ENCODE results near the gene ZNF394. TPM values are rescaled to one million over a fixed set of nuclear protein-coding genes. Genes with fewer than 3 reads are reported as not detected.

ZNF394 gene
- total and polyA plus RNA-seq, 2 of the 4 experiments (the other 2 are of a cell fraction), result 10.9 to 24.7 TPM

DNA sequence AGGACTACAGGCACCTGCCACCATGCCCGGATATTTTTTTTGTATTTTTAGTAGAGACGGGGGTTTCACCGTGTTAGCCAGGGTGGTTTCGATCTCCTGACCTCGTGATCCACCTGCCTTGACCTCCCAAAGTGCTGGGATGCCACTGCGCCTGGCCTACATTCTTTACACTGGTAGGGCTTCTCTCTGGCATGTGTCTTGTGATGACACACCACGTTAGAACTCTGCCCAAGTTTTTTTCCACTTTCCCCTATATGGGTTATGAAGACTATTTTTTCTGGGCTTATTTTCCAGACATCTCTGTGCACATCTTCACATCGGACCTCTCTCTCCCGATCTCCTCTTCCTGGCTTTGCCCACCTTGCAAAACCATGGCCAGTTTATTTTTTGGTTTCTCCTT lies 41.1 kb upstream of the ZNF394 start:
- Histone ChIP-seq H2BK5ac (ENCODE audit: low read depth, low read length, poor library complexity, severe bottlenecking) (no peak overlapping the region), H3K4me2 (ENCODE audit: low read depth, low read length) (no peak overlapping the region), H3K56ac (ENCODE audit: extremely low read depth, insufficient read depth, low read length) (no peak overlapping the region), H2BK20ac (ENCODE audit: low read depth, low read length) (no peak overlapping the region), H2BK15ac (ENCODE audit: low read depth, low read length) (no peak overlapping the region), H2AK5ac (ENCODE audit: low read depth, low read length) (no peak overlapping the region), H3K18ac (ENCODE audit: low read depth, low read length) (no peak overlapping the region), H3K79me1 (ENCODE audit: low read depth in 1 of 2, low read length in 2 of 2) (no peaks in the 10 kb centered on the region; a peak in 1 of 4 replicates), H4K91ac (ENCODE audit: insufficient read depth, low read depth, low read length) (no peak overlapping the region), H3K23ac (ENCODE audit: low read depth, low read length) (no peak overlapping the region), H4K20me1 (ENCODE audit: insufficient read depth, low read length) (no peaks in the 10 kb centered on the region), H2AFZ (replicated peaks; ENCODE audit: low read length, poor library complexity) (no peak overlapping the region), H3K27ac (ENCODE audit: insufficient read depth, low read length) (no peak overlapping the region), H3K27me3 (ENCODE audit: control insufficient read depth, insufficient read depth, low read length) (no peaks in the 10 kb centered on the region), H3K9me1 (ENCODE audit: insufficient read depth, low read length) (no peaks in the 10 kb centered on the region), H3K4me3 (ENCODE audit: insufficient read depth, low read depth, low read length) (no peak overlapping the region), H4K8ac (ENCODE audit: low read depth in 2 of 2, low read length in 2 of 2) (no peak overlapping the region), H3K14ac (replicated peaks; ENCODE audit: low read depth, low read length) (no peak overlapping the region), H3K36me3 (ENCODE audit: control insufficient read depth, insufficient read depth, low read length) (peaks cover 11% of the 10 kb centered on the region; the same call in 1 of the 2 replicates), H3K4me1 (ENCODE audit: control insufficient read depth, insufficient read depth, low read length) (no peaks in the 10 kb centered on the region), H2BK120ac (ENCODE audit: low read depth, low read length) (no peak overlapping the region), H3K4ac (ENCODE audit: low read depth, low read length) (no peak overlapping the region), H2AK9ac (replicated peaks; ENCODE audit: low read depth, low read length, poor library complexity) (no peak overlapping the region), H3K9ac (ENCODE audit: low read depth, low read length) (no peak overlapping the region), H4K5ac (ENCODE audit: low read depth, low read length) (no peak overlapping the region), H3K9me3 (ENCODE audit: control insufficient read depth, insufficient read depth, low read length) (peaks cover 51% of the 10 kb centered on the region)
- WGBS, 2 experiments (ENCODE audit: extremely low coverage in 2 of 2, insufficient read length in 1 of 2), result 100% methylated on average over 4 of the region's 9 CpGs; no CpG with 5 or more reads in 1 of the 2 experiments
- POLR2A ChIA-PET (ENCODE audit: unreplicated experiment), result no interaction called here
- intact Hi-C loops (cut with micrococcal nuclease), result no loop called here
- CTCF ChIA-PET, result no interaction called here
- ATAC-seq (ENCODE audit: low read depth), result no peak
- in situ Hi-C loops (cut with MboI; ENCODE audit: low sequenced_read_pairs), result no loop called here
- no TSS peak for BruUV-seq (replicated peaks)
- no peak for DNase-seq
- dilution Hi-C loops (cut with HindIII; ENCODE audit: low sequenced_read_pairs, unreplicated experiment), result no loop called here
- TF ChIP-seq RFX5 (IDR thresholded peaks at IDR 0.05; ENCODE audit: low read depth, low read length) (no peak), MAFK (IDR thresholded peaks at IDR 0.05; ENCODE audit: low read depth, low read length) (no peak), CEBPB (IDR thresholded peaks at IDR 0.05; ENCODE audit: low read depth, low read length) (no peak), MXI1 (IDR thresholded peaks at IDR 0.05; ENCODE audit: borderline replicate concordance, low read depth, low read length) (no peak), POLR2A (IDR thresholded peaks at IDR 0.05; ENCODE audit: low read depth, low read length) (no peak), FOS (IDR thresholded peaks at IDR 0.05; ENCODE audit: low read depth, low read length) (no peak), SMC3 (IDR thresholded peaks at IDR 0.05; ENCODE audit: low read depth, low read length) (no peak), RCOR1 (IDR thresholded peaks at IDR 0.05; ENCODE audit: insufficient replicate concordance, low read length) (no peak), ELK1 (IDR thresholded peaks at IDR 0.05; ENCODE audit: borderline replicate concordance, low read depth, low read length) (no peak), NFE2L2 (IDR thresholded peaks at IDR 0.05; ENCODE audit: low read depth, low read length) (no peak), MAZ (IDR thresholded peaks at IDR 0.05; ENCODE audit: borderline replicate concordance, low read depth, low read length) (no peak), RAD21 (IDR thresholded peaks at IDR 0.05; ENCODE audit: low read length) (no peak), CHD1 (IDR thresholded peaks at IDR 0.05; ENCODE audit: low read depth, low read length) (no peak)
- TF ChIP-seq, protein P1, sequence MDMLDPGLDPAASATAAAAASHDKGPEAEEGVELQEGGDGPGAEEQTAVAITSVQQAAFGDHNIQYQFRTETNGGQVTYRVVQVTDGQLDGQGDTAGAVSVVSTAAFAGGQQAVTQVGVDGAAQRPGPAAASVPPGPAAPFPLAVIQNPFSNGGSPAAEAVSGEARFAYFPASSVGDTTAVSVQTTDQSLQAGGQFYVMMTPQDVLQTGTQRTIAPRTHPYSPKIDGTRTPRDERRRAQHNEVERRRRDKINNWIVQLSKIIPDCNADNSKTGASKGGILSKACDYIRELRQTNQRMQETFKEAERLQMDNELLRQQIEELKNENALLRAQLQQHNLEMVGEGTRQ (IDR thresholded peaks at IDR 0.05; ENCODE audit: low read depth, low read length), result no peak
- TF ChIP-seq, protein P2, sequence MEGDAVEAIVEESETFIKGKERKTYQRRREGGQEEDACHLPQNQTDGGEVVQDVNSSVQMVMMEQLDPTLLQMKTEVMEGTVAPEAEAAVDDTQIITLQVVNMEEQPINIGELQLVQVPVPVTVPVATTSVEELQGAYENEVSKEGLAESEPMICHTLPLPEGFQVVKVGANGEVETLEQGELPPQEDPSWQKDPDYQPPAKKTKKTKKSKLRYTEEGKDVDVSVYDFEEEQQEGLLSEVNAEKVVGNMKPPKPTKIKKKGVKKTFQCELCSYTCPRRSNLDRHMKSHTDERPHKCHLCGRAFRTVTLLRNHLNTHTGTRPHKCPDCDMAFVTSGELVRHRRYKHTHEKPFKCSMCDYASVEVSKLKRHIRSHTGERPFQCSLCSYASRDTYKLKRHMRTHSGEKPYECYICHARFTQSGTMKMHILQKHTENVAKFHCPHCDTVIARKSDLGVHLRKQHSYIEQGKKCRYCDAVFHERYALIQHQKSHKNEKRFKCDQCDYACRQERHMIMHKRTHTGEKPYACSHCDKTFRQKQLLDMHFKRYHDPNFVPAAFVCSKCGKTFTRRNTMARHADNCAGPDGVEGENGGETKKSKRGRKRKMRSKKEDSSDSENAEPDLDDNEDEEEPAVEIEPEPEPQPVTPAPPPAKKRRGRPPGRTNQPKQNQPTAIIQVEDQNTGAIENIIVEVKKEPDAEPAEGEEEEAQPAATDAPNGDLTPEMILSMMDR (conservative IDR thresholded peaks at IDR 0.05; ENCODE audit: low read depth, low read length), result no peak
